ENCODE results near the gene CTIF. TPM values are rescaled to one million over a fixed set of nuclear protein-coding genes. Genes with fewer than 3 reads are reported as not detected.

CTIF gene
- total RNA-seq, 2 donors from 2014 or later = 14.8 to 18.5 TPM

DNA sequence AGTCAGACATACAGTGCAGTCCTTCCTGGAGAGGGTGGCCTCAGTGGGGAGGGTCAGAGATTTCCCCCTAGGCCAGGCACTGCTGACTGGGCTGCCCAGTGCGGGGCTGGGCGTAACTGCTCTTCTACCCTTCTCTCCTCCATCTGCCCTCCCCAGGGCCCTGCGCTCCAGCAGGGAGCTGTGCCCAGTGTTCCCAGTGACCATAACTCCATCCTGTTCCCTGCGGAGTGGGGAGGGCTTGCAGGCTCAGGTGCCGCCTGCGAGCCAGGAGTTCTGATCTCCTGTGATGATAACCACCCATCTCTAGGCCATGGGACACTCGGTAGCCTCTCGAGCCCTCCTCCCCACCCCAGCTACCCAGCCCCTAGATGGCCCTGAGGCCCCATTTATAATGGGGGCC is 304.3 kb downstream of the CTIF start:
- no peak for ATAC-seq
- intact Hi-C loops (cut with DNase I, micrococcal nuclease) = no loop called here
- DNase-seq = no peak

DNA sequence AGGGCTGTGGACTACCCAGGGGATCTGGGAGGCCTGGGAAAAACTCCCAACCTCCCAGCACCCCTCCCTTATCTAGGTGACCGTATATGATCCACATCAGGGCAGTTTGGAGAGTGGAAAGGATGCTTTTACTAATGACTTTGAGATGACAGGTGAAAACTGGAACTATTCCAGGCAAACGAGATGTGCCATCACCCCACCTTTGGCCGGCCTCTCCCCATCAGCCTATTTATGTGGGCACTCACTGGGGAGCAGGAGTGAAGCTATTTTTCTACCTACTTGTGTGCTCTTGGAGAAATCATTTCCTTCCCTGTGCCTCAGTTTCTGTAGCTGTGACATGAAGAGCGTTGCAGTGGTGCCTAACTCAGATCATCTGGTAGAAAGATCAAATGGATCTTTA is 304.8 kb downstream of the CTIF start:
- DNase-seq (no peak), ATAC-seq (no peak)
- intact Hi-C loops (cut with DNase I, micrococcal nuclease) = no loop called here

DNA sequence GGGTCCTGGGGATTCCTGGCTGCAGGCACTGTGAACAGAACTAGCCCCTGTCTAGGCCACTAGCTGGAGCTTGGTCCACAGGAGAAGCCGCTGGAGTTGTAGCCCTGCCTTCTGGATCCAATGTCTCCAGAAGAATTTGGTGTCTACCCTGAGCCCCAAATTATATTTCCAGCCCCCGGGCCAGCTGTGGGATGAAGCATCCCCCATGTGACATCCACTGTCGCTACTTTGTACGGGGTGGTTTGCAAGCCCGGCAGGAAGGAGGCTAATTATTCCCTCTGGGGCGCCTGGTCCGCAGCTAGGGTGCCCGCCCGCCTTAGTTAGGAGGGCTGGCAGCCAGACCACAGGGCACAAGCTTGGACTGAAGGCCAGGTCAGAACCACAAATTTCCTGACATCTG is 305.4 kb downstream of the CTIF start:
- intact Hi-C loops (cut with DNase I, micrococcal nuclease) = no loop called here
- no peak for DNase-seq
- no peak for ATAC-seq

DNA sequence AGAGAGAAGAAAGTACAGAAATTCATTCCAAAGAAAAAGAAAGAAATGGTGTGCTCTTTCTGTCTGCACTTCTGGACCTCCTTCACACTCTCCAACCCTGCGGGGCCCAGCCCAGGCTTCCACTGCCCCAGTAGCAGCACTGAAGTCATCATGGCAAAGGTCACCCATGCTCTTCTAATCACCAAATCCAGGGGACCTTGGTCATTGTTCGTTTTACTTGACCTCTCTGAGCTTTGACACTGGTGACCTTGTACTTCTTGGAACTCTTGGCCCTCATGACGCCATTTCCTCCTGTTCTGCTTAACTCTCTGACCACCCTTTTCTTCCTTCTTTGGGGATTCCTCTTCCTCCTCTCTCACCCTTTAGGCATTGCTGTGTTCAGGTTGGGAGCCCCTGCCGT is 306.3 kb downstream of the CTIF start:
- intact Hi-C loops (cut with DNase I, micrococcal nuclease) = no loop called here
- ATAC-seq (no peak), DNase-seq (no peak)

DNA sequence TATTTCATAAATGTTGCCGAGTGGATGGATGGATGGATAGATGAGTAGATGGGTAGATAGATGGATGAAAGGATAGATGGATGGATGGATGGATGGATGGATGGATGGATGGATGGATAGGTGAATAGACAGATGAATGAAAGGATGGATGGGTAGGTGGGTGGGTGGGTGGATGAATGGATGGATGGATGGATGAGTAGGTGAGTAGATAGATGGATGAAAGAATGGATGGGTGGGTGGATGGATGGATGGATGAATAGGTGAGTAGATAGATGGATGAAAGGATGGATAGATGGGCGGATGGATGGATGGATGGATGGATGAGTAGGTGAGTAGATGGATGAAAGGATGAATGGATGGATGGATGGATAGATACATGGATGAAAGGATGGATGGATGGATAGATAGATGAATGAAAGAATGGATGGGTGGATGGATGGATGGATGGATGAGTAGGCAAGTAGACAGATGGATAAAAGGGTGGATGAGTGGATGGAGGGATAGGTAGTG is 307.6 kb downstream of the CTIF start:
- no peak for ATAC-seq
- no peak for DNase-seq
- intact Hi-C loops (cut with DNase I, micrococcal nuclease) = no loop called here

DNA sequence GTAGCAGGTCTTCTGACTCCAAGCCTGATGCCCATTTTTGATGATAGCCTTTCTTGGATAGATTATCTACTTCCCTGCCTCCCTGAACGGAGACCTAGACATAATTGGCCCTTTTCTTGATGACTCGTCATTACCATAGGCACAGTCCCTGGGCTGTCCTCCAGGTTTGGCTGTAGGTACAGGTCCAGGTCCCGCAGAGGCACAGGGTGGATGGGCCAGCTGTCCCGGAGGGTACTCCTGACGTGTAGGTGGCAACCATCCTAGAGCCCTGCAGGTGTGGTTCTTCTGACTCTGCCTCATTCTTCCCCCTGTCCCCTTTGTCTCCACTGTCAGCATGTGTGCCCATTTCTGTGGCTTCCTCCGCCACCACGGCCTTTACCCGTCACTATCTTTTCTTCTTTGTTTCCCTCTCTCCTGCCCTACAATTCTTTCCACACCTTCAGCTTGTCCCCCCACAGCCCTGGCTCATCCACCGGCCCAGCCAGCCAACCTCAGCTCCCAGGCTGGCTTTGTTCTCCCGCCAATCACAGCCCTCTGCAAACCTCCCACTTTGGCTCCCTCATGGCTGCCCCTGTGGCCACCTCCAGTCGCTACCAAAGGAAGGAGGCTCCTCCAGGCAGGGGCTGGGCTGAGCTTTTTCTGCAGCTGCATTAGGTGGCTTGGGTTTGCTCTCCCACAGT is 309.1 kb downstream of the CTIF start:
- DNase-seq (no peak), ATAC-seq (no peak)
- intact Hi-C loops (cut with DNase I, micrococcal nuclease) = no loop called here

DNA sequence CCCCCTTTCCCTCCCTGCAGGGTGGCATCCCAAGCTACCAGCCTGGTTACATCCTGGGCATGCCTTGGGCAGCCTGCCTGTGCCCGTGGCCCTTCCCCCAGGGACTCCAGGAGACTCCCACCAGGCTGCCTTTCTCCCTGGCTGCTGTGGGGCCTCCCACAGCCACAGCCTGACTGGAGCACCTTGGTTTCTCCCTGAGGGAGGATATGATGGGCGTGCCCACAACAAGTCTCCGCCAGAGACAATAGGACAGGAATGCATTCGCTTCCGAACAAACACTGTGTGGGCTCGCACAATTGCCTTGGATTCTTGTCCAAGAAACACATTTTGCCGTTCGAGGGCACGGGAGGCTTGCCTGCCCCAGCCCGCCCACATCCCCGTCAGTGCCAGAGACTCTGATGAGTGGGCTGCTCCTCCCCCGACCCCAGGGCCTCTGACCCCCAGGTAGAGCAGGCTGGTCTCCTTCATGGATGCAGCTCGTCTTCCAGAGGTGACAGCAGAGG is 309.9 kb downstream of the CTIF start:
- no peak for ATAC-seq
- DNase-seq = no peak
- intact Hi-C loops (cut with DNase I, micrococcal nuclease) = no loop called here

DNA sequence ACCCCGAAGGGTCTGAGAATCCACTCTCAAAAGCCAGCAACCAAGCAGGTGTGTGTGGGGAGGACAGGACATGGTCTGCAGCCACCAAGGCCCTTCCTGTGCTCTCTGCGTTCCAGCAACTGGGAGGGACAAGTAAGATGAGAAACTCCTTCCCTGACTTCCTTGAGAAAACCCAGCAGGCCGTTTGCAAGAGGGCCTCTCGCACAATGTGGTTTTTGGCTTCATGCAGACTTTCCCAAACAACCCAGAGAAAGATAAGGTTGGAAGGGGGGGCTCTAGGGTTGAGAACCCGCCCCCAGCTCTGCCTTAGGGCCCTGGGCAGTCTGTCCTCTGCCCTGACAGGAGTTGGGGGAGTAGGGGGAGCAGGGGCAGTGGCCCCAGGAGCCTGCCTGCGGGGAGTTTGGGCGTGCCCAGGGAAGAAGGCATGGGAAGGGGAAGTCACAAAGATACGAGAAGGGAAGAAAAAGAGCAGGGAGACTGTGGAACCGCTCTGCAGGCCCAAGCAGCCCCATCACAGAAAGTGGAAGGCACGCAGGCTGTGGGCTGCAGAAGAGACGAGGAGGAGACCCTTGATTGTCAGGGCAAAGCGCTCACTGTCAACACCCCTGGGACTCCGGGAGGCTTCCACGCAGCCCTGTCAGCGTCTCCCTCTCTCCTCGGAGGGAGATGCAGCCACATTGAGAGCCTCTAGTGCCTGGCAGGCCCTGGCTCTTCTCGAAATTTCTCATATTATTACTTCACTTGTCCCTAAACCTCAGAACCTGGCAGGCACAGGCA is 312.2 kb downstream of the CTIF start:
- DNase-seq (no peak), ATAC-seq (no peak)
- intact Hi-C loops (cut with DNase I, micrococcal nuclease) = no loop called here

DNA sequence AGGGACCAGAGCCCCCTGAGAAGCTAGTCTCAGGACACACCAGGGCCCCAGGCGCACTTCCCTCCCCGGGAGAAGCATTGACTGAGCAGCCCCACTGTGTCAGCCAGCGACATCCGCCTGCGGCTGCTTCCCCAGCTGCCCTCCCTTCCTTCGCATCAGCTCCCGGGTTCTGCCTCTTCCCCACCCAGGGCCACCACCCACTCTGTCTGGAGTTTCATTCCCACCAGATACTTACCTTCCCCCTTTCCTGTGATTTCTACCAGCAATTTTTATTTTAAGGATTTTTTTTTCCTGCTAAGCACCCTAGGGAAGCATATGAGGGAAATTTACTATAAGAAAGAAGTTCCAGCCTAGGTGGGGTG is 312.7 kb downstream of the CTIF start:
- ATAC-seq = no peak
- no peak for DNase-seq
- intact Hi-C loops (cut with DNase I, micrococcal nuclease) = no loop called here

DNA sequence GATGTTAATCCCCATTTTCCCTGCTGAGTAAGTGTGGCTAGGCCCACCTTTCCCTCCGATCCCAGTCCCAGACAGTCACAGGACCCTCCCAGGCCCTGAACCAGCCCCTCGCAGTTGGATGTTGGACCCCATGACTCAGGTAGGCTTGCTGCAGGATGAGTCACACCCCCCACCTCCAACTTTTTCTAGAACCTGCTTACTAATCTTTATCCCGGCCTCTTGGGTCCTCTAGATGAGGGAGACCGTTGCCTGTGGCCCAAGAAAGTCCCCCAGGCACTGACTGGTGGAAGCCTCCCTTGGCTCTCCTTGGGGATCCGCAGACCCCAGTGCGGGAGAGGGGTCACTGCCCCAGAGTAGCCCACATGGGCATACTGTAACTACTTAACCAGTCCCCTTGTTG is 313.5 kb downstream of the CTIF start:
- ATAC-seq (no peak), DNase-seq (no peak)
- intact Hi-C loops (cut with DNase I, micrococcal nuclease) = no loop called here

DNA sequence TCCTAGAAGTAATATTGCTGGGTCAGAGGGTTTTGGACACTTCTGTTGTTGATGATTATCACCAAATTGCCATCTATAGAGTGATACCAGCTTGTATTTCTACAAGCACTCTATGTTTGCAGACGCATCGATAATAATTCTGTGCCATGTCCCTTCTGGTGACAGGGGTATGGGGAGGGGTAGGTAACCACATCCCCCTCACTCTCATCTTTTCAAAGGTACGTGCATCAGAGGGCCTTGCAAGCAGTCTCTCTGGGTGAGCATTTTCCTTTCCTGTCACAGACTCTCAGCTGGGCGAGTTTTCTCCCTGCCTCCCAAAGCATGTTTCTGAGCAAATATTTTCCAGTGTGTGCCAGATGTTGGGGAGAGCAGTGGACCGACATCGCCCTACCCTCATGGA is 314.0 kb downstream of the CTIF start:
- ATAC-seq (no peak), DNase-seq (no peak)
- intact Hi-C loops (cut with DNase I, micrococcal nuclease) = no loop called here

DNA sequence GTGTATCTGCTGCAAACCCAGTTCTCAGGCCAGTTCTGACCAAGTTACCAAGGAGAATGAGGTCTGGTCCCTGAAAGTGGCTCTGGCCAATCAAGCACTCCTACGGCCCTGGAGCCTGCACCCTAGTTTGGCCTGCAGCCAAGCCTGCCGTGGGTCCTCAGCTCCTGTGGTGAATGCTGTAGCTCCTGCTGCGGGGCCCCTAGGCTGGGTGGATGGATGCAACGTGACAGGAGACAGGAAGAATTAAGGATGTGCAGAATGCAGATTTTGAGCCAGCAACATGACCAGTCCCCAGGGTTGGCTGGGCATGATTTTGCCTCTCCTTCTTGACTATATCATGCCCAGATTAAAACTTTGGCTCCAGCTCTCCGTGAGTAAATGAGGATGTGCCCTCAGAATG is 314.8 kb downstream of the CTIF start:
- intact Hi-C loops (cut with DNase I, micrococcal nuclease) = no loop called here
- DNase-seq (no peak), ATAC-seq (no peak)

DNA sequence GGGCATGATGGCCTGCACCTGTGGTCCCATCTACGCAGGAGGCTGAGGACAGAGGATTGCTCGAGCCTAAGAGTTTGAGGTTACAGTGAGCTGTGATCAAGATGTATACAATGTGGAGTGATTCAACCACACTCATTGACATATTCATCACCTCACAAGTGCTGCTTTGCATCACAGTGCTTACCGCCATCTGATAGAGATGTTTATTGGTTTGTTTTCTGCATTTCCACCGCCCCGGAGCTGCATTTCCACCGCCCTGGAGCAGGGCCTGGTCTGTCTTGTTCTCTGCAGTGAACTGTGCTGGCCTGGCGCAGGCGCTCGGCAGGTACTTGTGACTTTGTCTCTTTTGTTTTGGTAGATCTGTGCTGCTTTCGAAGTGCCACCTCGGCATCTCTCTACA is 315.9 kb downstream of the CTIF start:
- intact Hi-C loops (cut with DNase I, micrococcal nuclease) = no loop called here
- DNase-seq (no peak), ATAC-seq (no peak)

DNA sequence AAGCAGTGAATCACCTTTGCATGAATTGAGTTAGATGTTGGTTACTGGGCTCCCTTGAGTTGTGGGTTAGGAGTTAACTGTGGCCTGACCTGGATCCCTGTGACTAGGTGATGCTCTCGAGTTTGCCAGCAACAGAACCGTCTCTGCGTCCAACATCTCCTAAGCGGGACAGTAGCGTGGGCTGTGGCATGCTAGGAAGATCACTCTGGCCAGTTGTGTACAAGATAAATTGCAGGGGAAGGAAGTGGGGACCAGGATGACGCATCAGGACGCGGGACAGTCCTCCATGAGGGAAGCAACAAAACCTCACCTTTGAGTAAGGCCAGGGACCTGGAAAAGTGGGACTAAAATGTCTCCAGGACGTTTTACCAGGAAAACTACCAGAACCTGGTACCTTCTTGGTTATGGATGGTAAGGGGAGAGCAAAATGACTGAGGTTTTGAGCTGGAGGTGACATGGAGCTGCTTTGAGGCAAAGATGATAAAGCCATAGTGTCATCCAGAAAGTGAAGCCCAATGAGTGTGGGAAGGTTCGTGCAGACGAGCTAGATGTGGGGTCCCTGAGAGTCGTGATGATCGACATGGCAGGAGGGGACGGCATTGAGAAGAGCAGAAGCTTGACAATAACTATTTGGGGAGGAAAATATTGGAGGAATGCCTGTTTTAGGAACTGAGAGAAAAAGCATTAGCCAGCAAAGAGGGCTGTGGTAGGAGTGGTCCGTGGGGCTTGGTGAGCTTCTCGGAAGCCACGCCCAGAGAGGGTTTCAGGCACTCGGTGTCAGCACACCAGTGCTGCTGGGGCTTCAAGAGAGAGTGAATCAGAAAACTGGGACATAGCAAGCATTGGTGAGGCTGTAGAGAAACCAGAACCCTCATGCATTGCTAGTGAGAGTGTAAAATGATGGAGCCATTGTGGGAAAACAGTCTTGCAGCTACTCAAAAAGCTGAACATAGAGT is 316.9 kb downstream of the CTIF start:
- intact Hi-C loops (cut with DNase I, micrococcal nuclease) = no loop called here
- DNase-seq (no peak), ATAC-seq (no peak)

DNA sequence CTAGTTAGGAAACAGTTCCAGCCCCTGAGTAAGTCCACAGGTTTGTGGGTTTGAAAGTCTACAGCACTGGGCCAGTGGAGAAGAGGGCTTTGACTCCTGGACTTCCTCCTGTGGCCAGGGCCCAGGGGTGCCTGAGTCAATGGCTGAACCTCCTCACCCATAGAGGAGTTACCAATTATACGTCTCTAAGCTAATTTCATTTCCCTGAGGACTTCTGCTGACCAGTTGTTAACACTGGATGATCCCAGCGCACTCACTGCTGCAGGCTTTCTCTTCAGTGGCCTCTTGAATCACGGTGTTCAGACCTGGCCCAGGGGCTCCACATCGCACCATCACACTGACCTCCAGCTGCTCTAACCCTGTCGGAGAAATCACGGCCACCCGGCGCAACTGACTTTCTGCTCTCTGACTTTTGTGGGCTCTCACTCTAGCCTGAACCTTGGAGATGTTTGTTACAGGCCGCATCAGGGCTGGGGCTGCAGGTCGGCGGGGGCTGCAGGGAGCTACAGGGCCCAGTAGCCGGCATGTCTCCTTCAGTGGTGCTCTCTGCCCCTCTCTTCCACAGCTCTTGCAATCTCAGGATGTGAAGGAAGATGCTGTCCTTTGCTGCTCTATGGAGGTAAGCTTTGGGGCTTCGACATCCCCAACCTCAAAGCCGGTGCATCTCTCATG is 318.3 kb downstream of the CTIF start:
- intact Hi-C loops (cut with DNase I, micrococcal nuclease) = no loop called here
- DNase-seq (no peak), ATAC-seq (no peak)

DNA sequence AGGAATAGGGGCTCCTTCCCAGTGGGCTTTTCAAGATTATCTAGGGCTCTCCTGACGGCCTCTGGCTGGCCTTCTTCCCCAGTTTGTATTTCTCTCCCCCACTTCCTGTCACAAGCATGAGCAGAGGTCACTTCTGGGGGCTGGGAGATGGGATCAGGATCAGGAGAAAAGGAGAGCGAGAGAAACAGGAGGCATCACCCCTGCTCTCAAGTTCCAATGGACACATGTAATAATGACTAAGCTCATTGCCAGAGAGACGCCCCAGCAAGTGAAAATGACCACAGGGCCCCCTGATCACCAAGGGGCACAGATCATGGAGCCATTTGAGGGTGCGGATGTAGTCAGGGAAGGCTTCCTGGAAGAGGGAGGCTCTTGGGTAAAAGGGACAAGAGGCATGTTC is 319.8 kb downstream of the CTIF start:
- ATAC-seq = no peak
- intact Hi-C loops (cut with DNase I, micrococcal nuclease) = no loop called here
- no peak for DNase-seq

DNA sequence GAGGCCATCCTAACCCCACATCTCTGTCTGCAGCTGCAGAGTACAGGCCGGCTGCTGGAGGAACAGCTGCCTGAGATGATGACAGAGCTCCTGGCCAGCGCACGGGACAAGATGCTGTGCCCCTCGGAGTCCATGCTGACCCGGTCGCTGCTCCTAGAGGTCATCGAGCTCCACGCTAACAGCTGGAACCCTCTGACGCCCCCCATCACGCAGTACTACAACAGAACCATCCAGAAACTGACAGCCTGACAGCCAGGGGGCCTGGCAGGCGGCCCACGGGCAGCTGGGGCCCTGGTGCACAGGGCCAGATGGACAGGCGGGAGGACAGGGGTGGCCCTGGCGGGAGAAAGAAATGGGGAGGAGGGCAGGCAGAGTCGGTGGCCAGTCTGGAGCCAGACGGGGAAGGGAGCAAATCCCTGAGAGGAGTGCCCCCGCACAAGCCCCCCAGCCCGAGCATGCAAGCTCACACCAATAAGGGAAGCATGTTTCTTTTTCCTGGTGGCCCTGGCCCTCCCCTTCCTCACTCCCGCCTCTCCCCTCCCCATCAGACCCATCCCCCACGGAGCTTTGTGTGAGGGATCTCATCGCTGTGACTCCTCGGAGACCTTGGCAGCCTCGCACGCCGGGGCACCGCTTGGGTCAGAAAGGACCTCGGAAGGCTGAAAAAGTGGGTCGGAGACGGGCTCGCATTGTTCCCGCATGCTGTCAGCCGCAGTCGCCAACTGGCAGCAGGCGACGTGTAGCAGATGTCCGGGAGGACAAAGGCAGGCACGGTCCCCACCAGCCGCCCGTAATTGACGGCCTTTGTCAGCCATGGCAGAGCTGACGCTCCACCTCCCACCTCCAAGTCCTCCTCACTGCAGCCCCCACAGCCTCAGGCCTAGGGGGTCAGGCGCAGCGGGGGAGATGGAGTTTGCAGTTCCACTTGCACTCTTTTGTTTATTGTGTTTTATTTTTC is 320.8 kb downstream of the CTIF start:
- no peak for DNase-seq
- ATAC-seq = no peak
- intact Hi-C loops (cut with DNase I, micrococcal nuclease) = no loop called here
